GM23338 (cell line): ENCODE results near the gene LRP10. TPM values are rescaled to one million over a fixed set of nuclear protein-coding genes. Genes with fewer than 3 reads are reported as not detected.

ENCODE experiments used
- ATAC-seq: fragments of 200-7000 bp; cut with Tn5 transposase; 3 replicates; pipeline ENCODE4 v1.9.1; 2020
- DNase-seq: peaks from one replicate; pipeline ENCODE4 v3.0.0-alpha.2; 2015; ENCODE audit warnings: low spot score
- H2AFZ ChIP-seq: fragments of 200-600 bp; sonication (generic); 2 replicates; pipeline ENCODE4 v1.8.0; 2016; ENCODE audit warnings: antibody characterized with exemption, mild to moderate bottlenecking, moderate library complexity
- H3F3A ChIP-seq: fragments of 200-600 bp; sonication (generic); replicated peaks from 2 replicates; pipeline ENCODE4 v1.8.0; 2017; ENCODE audit warnings: antibody characterized with exemption, mixed run types, low read depth
- H3K27ac ChIP-seq: fragments of 200-600 bp; sonication (generic); 2 replicates; pipeline ENCODE4 v1.6.1; 2016; ENCODE audit warnings: low read depth
- H3K27me3 ChIP-seq: fragments of 200-600 bp; sonication (generic); 2 replicates; pipeline ENCODE4 v1.8.0; 2016; ENCODE audit warnings: mild to moderate bottlenecking, mixed run types, moderate library complexity; ENCODE audit not compliant: insufficient read depth
- H3K36me3 ChIP-seq: fragments of 200-600 bp; sonication (generic); 2 replicates; pipeline ENCODE4 v1.8.0; 2016; ENCODE audit warnings: mild to moderate bottlenecking; ENCODE audit not compliant: insufficient read depth
- H3K4me1 ChIP-seq: fragments of 200-600 bp; sonication (generic); 2 replicates; pipeline ENCODE4 v1.8.0; 2016; ENCODE audit warnings: mild to moderate bottlenecking, moderate library complexity; ENCODE audit not compliant: insufficient read depth
- H3K4me2 ChIP-seq: fragments of 200-600 bp; sonication (generic); 2 replicates; pipeline ENCODE4 v1.7.1; 2017; ENCODE audit warnings: mixed run types
- H3K4me3 ChIP-seq: fragments of 200-600 bp; sonication (generic); 2 replicates; pipeline ENCODE4 v1.6.1; 2016; ENCODE audit warnings: mixed run types
- H3K79me2 ChIP-seq: fragments of 200-600 bp; sonication (generic); replicated peaks from 2 replicates; pipeline ENCODE4 v1.8.0; 2017; ENCODE audit warnings: mild to moderate bottlenecking; ENCODE audit not compliant: insufficient read depth
- H3K9me2 ChIP-seq: fragments of 200-600 bp; sonication (generic); 2 replicates; pipeline ENCODE4 v1.8.0; 2017; ENCODE audit not compliant: insufficient read depth
- H4K20me1 ChIP-seq: fragments of 200-600 bp; sonication (generic); replicated peaks from 2 replicates; pipeline ENCODE4 v1.8.0; 2017; ENCODE audit warnings: mild to moderate bottlenecking; ENCODE audit not compliant: insufficient read depth
- H3K27ac Mint-ChIP-seq: 2 replicates; pipeline ENCODE4 v1.8.0; 2020; ENCODE audit warnings: inconsistent platforms, mild to moderate bottlenecking, moderate library complexity, mixed read lengths
- H3K27me3 Mint-ChIP-seq: 3 replicates; pipeline ENCODE4 v1.8.0; 2022; ENCODE audit warnings: low read depth, mild to moderate bottlenecking, moderate library complexity, mixed read lengths, inconsistent platforms; ENCODE audit not compliant: insufficient read depth, poor library complexity
- H3K36me3 Mint-ChIP-seq: 3 replicates; pipeline ENCODE4 v1.8.0; 2021; ENCODE audit warnings: low read depth, mild to moderate bottlenecking, inconsistent platforms, moderate library complexity, mixed read lengths
- H3K4me1 Mint-ChIP-seq: 3 replicates; pipeline ENCODE4 v1.8.0; 2020; ENCODE audit warnings: mild to moderate bottlenecking, inconsistent platforms, mixed read lengths
- H3K4me3 Mint-ChIP-seq: 3 replicates; pipeline ENCODE4 v1.8.0; 2021; ENCODE audit warnings: moderate library complexity, mild to moderate bottlenecking, inconsistent platforms, mixed read lengths
- H3K9me3 Mint-ChIP-seq: 3 replicates; pipeline ENCODE4 v1.8.0; 2020; ENCODE audit warnings: moderate library complexity, mild to moderate bottlenecking, inconsistent platforms, mixed read lengths
- CREB1 ChIP-seq: fragments of 250-450 bp; sonication (Bioruptor Pico); IDR thresholded peaks from 2 replicates; pipeline ENCODE4 v1.5.0; 2020; ENCODE audit warnings: low read depth, mild to moderate bottlenecking, moderate library complexity
- EZH2phosphoT487 ChIP-seq: fragments of 200-600 bp; sonication (generic); IDR thresholded peaks from one replicate; pipeline ENCODE4 v1.8.1; 2018; ENCODE audit warnings: antibody characterized with exemption; ENCODE audit not compliant: unreplicated experiment
- NANOG ChIP-seq: IDR thresholded peaks from 2 replicates; pipeline ENCODE4 v1.6.1; 2016; ENCODE audit warnings: antibody characterized with exemption, borderline replicate concordance
- POLR2AphosphoS5 ChIP-seq: IDR thresholded peaks from 2 replicates; pipeline ENCODE4 v1.6.1; 2016; ENCODE audit warnings: antibody characterized with exemption, low read depth
- STAT1 ChIP-seq: IDR thresholded peaks from one replicate; pipeline ENCODE4 v1.6.1; 2016; ENCODE audit warnings: antibody characterized with exemption; ENCODE audit not compliant: unreplicated experiment
- ZNF114 ChIP-seq: fragments of 250-450 bp; sonication (Bioruptor Pico); IDR thresholded peaks from 2 replicates; pipeline ENCODE4 v1.5.0; 2020; ENCODE audit warnings: mild to moderate bottlenecking, moderate library complexity
- polyA plus RNA-seq: library from polyadenylated mRNA; unstranded; fragments of >200 nt; fragmentation: Nextera tagmentation; extraction: Ambion mirVana; gene quantifications from 2 replicates; pipeline ENCODE4 v1.2.1, GENCODE V29; 2016
- total RNA-seq: library from RNA; depleted of rRNA; stranded (reverse); fragments of >200 nt; shearing (Covaris generic); gene quantifications from 2 replicates; pipeline ENCODE4 v1.2.3, GENCODE V29; 2014
- TF ChIP-seq, protein P1 (sequence below): IDR thresholded peaks from one replicate; pipeline ENCODE4 v1.6.1; 2018; ENCODE audit warnings: antibody characterized with exemption; ENCODE audit not compliant: unreplicated experiment
- TF ChIP-seq, protein P2 (sequence below): fragments of 250-450 bp; sonication (Bioruptor Pico); IDR thresholded peaks from 2 replicates; pipeline ENCODE4 v1.5.0; 2020; ENCODE audit warnings: mild to moderate bottlenecking, moderate library complexity

LRP10 gene
- total and polyA plus RNA-seq, 2 experiments from 2014 or later: 6.4 to 18.1 TPM

DNA sequence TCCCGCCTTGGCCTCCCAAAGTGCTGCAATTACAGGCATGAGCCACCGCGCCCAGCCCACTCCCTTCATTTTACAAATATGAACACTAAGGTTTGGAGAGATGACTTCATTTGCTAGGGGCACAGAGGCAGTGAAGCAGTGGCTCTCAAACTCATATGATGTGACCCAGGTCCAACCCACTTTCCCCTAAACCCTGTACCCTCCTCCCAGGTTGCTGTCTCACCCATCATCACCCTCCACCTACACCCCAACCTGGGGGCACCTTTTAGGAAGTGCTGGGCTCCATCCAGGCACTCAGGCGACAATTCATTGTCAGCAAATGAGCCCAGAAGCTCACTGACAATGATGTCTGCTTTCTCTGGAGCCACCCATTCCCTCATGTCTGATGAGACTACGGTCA, 52.2 kb downstream of the LRP10 start:
- H3K27me3 Mint-ChIP-seq: peaks cover 7% of the 10 kb centered on the region
- no peak overlapping the region for H3K4me2 ChIP-seq
- peaks cover 12% of the 10 kb centered on the region; the same call in 2 of the 3 replicates for H3K4me1 Mint-ChIP-seq
- H3K4me3 ChIP-seq: no peak overlapping the region
- peaks cover 21% of the 10 kb centered on the region for H3K79me2 ChIP-seq
- H3K9me3 Mint-ChIP-seq: no peaks in the 10 kb centered on the region; the same call in 2 of the 3 replicates
- H3K4me3 Mint-ChIP-seq: no peak overlapping the region
- H3K4me1 ChIP-seq: peaks cover 15% of the 10 kb centered on the region
- no peak for TF ChIP-seq STAT1
- no peak for TF ChIP-seq CREB1 (CRISPR knock-in tag)
- TF ChIP-seq, protein P1, sequence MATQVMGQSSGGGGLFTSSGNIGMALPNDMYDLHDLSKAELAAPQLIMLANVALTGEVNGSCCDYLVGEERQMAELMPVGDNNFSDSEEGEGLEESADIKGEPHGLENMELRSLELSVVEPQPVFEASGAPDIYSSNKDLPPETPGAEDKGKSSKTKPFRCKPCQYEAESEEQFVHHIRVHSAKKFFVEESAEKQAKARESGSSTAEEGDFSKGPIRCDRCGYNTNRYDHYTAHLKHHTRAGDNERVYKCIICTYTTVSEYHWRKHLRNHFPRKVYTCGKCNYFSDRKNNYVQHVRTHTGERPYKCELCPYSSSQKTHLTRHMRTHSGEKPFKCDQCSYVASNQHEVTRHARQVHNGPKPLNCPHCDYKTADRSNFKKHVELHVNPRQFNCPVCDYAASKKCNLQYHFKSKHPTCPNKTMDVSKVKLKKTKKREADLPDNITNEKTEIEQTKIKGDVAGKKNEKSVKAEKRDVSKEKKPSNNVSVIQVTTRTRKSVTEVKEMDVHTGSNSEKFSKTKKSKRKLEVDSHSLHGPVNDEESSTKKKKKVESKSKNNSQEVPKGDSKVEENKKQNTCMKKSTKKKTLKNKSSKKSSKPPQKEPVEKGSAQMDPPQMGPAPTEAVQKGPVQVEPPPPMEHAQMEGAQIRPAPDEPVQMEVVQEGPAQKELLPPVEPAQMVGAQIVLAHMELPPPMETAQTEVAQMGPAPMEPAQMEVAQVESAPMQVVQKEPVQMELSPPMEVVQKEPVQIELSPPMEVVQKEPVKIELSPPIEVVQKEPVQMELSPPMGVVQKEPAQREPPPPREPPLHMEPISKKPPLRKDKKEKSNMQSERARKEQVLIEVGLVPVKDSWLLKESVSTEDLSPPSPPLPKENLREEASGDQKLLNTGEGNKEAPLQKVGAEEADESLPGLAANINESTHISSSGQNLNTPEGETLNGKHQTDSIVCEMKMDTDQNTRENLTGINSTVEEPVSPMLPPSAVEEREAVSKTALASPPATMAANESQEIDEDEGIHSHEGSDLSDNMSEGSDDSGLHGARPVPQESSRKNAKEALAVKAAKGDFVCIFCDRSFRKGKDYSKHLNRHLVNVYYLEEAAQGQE: no peak
- TF ChIP-seq, protein P2, sequence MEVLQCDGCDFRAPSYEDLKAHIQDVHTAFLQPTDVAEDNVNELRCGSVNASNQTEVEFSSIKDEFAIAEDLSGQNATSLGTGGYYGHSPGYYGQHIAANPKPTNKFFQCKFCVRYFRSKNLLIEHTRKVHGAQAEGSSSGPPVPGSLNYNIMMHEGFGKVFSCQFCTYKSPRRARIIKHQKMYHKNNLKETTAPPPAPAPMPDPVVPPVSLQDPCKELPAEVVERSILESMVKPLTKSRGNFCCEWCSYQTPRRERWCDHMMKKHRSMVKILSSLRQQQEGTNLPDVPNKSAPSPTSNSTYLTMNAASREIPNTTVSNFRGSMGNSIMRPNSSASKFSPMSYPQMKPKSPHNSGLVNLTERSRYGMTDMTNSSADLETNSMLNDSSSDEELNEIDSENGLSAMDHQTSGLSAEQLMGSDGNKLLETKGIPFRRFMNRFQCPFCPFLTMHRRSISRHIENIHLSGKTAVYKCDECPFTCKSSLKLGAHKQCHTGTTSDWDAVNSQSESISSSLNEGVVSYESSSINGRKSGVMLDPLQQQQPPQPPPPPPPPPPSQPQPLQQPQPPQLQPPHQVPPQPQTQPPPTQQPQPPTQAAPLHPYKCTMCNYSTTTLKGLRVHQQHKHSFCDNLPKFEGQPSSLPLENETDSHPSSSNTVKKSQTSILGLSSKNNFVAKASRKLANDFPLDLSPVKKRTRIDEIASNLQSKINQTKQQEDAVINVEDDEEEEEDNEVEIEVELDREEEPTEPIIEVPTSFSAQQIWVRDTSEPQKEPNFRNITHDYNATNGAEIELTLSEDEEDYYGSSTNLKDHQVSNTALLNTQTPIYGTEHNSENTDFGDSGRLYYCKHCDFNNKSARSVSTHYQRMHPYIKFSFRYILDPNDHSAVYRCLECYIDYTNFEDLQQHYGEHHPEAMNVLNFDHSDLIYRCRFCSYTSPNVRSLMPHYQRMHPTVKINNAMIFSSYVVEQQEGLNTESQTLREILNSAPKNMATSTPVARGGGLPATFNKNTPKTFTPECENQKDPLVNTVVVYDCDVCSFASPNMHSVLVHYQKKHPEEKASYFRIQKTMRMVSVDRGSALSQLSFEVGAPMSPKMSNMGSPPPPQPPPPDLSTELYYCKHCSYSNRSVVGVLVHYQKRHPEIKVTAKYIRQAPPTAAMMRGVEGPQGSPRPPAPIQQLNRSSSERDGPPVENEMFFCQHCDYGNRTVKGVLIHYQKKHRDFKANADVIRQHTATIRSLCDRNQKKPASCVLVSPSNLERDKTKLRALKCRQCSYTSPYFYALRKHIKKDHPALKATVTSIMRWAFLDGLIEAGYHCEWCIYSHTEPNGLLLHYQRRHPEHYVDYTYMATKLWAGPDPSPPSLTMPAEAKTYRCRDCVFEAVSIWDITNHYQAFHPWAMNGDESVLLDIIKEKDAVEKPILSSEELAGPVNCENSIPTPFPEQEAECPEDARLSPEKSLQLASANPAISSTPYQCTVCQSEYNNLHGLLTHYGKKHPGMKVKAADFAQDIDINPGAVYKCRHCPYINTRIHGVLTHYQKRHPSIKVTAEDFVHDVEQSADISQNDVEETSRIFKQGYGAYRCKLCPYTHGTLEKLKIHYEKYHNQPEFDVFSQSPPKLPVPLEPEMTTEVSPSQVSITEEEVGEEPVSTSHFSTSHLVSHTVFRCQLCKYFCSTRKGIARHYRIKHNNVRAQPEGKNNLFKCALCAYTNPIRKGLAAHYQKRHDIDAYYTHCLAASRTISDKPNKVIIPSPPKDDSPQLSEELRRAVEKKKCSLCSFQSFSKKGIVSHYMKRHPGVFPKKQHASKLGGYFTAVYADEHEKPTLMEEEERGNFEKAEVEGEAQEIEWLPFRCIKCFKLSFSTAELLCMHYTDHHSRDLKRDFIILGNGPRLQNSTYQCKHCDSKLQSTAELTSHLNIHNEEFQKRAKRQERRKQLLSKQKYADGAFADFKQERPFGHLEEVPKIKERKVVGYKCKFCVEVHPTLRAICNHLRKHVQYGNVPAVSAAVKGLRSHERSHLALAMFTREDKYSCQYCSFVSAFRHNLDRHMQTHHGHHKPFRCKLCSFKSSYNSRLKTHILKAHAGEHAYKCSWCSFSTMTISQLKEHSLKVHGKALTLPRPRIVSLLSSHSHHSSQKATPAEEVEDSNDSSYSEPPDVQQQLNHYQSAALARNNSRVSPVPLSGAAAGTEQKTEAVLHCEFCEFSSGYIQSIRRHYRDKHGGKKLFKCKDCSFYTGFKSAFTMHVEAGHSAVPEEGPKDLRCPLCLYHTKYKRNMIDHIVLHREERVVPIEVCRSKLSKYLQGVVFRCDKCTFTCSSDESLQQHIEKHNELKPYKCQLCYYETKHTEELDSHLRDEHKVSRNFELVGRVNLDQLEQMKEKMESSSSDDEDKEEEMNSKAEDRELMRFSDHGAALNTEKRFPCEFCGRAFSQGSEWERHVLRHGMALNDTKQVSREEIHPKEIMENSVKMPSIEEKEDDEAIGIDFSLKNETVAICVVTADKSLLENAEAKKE (CRISPR knock-in tag): no peak
- no peak for TF ChIP-seq ZNF114 (CRISPR knock-in tag)
- no peak for TF ChIP-seq POLR2AphosphoS5
- no peak for TF ChIP-seq EZH2phosphoT487
- TF ChIP-seq NANOG: no peak
- H3K27me3 ChIP-seq: no peaks in the 10 kb centered on the region
- peaks cover 75% of the 10 kb centered on the region for H3K36me3 Mint-ChIP-seq
- no peak overlapping the region for H3K27ac Mint-ChIP-seq
- H3K27ac ChIP-seq: no peak overlapping the region
- no peak overlapping the region for H2AFZ ChIP-seq
- H3F3A ChIP-seq: peaks cover 22% of the 10 kb centered on the region
- DNase-seq (no peak), ATAC-seq (no peak)
- H4K20me1 ChIP-seq: peaks cover 3% of the 10 kb centered on the region; the same call in 1 of the 2 replicates
- H3K36me3 ChIP-seq: peaks cover 63% of the 10 kb centered on the region
- H3K9me2 ChIP-seq: no peaks in the 10 kb centered on the region
